H9 (cell line): ENCODE measurements around the gene SH3GL2. TPM values are rescaled to one million over a fixed set of nuclear protein-coding genes. Genes with fewer than 3 reads are reported as not detected.

ENCODE experiments used
- DNase-seq: peaks from one replicate; pipeline ENCODE4 v3.0.0-alpha.2; 2017
- H2AFZ ChIP-seq: one replicate; pipeline ENCODE4 v1.6.1; 2013; ENCODE audit warnings: mild to moderate bottlenecking, low read length, control low read depth, moderate library complexity
- H2AK5ac ChIP-seq: 2 replicates; pipeline ENCODE4 v1.6.1; 2013; ENCODE audit warnings: low read length, control low read depth, mixed read lengths; ENCODE audit not compliant: insufficient read length
- H2BK120ac ChIP-seq: one replicate; pipeline ENCODE4 v1.6.1; 2013; ENCODE audit warnings: low read depth, mild to moderate bottlenecking, low read length, control low read depth, inconsistent platforms; ENCODE audit not compliant: poor library complexity, severe bottlenecking
- H2BK12ac ChIP-seq: 2 replicates; pipeline ENCODE4 v1.6.1; 2013; ENCODE audit warnings: low read length, control low read depth, mixed read lengths, low read depth; ENCODE audit not compliant: insufficient read length
- H2BK15ac ChIP-seq: 2 replicates; pipeline ENCODE4 v1.6.1; 2013; ENCODE audit warnings: low read depth, low read length, control low read depth
- H2BK20ac ChIP-seq: one replicate; pipeline ENCODE4 v1.6.1; 2013; ENCODE audit warnings: low read depth, mild to moderate bottlenecking, low read length, control low read depth, inconsistent platforms; ENCODE audit not compliant: poor library complexity, severe bottlenecking
- H2BK5ac ChIP-seq: 2 replicates; pipeline ENCODE4 v1.6.1; 2013; ENCODE audit warnings: low read length, control low read depth, mixed read lengths; ENCODE audit not compliant: insufficient read length
- H3K14ac ChIP-seq: 2 replicates; pipeline ENCODE4 v1.6.1; 2013; ENCODE audit warnings: low read length, control low read depth; ENCODE audit not compliant: insufficient read depth
- H3K18ac ChIP-seq: 2 replicates; pipeline ENCODE4 v1.6.1; 2013; ENCODE audit warnings: low read depth, mild to moderate bottlenecking, mixed read lengths, low read length, control low read depth; ENCODE audit not compliant: insufficient read length
- H3K23ac ChIP-seq: 2 replicates; pipeline ENCODE4 v1.6.1; 2013; ENCODE audit warnings: low read length, control low read depth, mixed read lengths, low read depth; ENCODE audit not compliant: insufficient read length
- H3K23me2 ChIP-seq: 2 replicates; pipeline ENCODE4 v1.6.1; 2013; ENCODE audit warnings: low read depth, mild to moderate bottlenecking, mixed read lengths, low read length, control low read depth; ENCODE audit not compliant: insufficient read length, poor library complexity, severe bottlenecking
- H3K27ac ChIP-seq: 2 replicates; pipeline ENCODE4 v1.5.1; 2013; ENCODE audit warnings: low read length, control low read depth, mixed read lengths, low read depth; ENCODE audit not compliant: insufficient read length
- H3K27me3 ChIP-seq: 2 replicates; pipeline ENCODE4 v1.6.1; 2013; ENCODE audit warnings: low read length, control low read depth, inconsistent platforms; ENCODE audit not compliant: insufficient read depth
- H3K4ac ChIP-seq: 2 replicates; pipeline ENCODE4 v1.6.1; 2013; ENCODE audit warnings: low read depth, mild to moderate bottlenecking, control low read depth, inconsistent platforms, low read length, moderate library complexity
- H3K4me1 ChIP-seq: 2 replicates; pipeline ENCODE4 v1.6.1; 2013; ENCODE audit warnings: low read length, control low read depth, inconsistent platforms; ENCODE audit not compliant: insufficient read depth
- H3K4me2 ChIP-seq: 2 replicates; pipeline ENCODE4 v1.6.1; 2013; ENCODE audit warnings: low read length, control low read depth, mixed read lengths; ENCODE audit not compliant: insufficient read length, insufficient read depth
- H3K56ac ChIP-seq: 2 replicates; pipeline ENCODE4 v1.6.1; 2013; ENCODE audit warnings: low read depth, mild to moderate bottlenecking, mixed read lengths, low read length, control low read depth; ENCODE audit not compliant: insufficient read length
- H3K79me1 ChIP-seq: 2 replicates; pipeline ENCODE4 v1.6.1; 2013; ENCODE audit warnings: low read depth, mild to moderate bottlenecking, moderate library complexity, low read length, control low read depth, inconsistent platforms; ENCODE audit not compliant: insufficient read depth, poor library complexity, severe bottlenecking
- H3K79me2 ChIP-seq: 2 replicates; pipeline ENCODE4 v1.6.1; 2013; ENCODE audit warnings: low read length, control low read depth, inconsistent platforms; ENCODE audit not compliant: insufficient read depth
- H3K9ac ChIP-seq: 2 replicates; pipeline ENCODE4 v1.6.1; 2013; ENCODE audit warnings: low read length, control low read depth, mixed read lengths; ENCODE audit not compliant: insufficient read length; ENCODE audit errors: extremely low read depth
- H3K9me3 ChIP-seq: one replicate; pipeline ENCODE4 v1.6.1; 2013; ENCODE audit warnings: low read depth, low read length, inconsistent platforms; ENCODE audit not compliant: control insufficient read depth
- H3T11ph ChIP-seq: one replicate; pipeline ENCODE4 v1.6.1; 2013; ENCODE audit warnings: mild to moderate bottlenecking, low read length, control low read depth, inconsistent platforms
- H4K20me1 ChIP-seq: one replicate; pipeline ENCODE4 v1.6.1; 2013; ENCODE audit not compliant: control insufficient read depth, insufficient read length, insufficient read depth
- H4K5ac ChIP-seq: 2 replicates; pipeline ENCODE4 v1.6.1; 2013; ENCODE audit warnings: low read depth, mild to moderate bottlenecking, mixed read lengths, low read length, control low read depth; ENCODE audit not compliant: insufficient read length
- H4K8ac ChIP-seq: replicated peaks from 2 replicates; pipeline ENCODE4 v1.6.1; 2013; ENCODE audit warnings: low read length, control low read depth, mixed read lengths, low read depth; ENCODE audit not compliant: insufficient read length
- H4K91ac ChIP-seq: 2 replicates; pipeline ENCODE4 v1.6.1; 2013; ENCODE audit warnings: low read depth, mild to moderate bottlenecking, moderate library complexity, mixed read lengths, low read length, control low read depth; ENCODE audit not compliant: insufficient read length
- H3K27ac Mint-ChIP-seq, 3 experiments: 2 replicates in 2 of 3; 3 replicates in 1 of 3; pipeline ENCODE4 v1.8.0; 2020 to 2021; ENCODE audit warnings: mixed read lengths in 3 of 3, mild to moderate bottlenecking in 1 of 3, moderate library complexity in 1 of 3
- H3K27me3 Mint-ChIP-seq: 2 replicates; pipeline ENCODE4 v1.8.0; 2021; ENCODE audit warnings: low read depth, mild to moderate bottlenecking, moderate library complexity, mixed read lengths
- H3K36me3 Mint-ChIP-seq, 3 experiments: 2 replicates in 2 of 3; 3 replicates in 1 of 3; pipeline ENCODE4 v1.8.0; 2020 to 2021; ENCODE audit warnings: low read depth in 3 of 3, mixed read lengths in 3 of 3; ENCODE audit not compliant: insufficient read depth in 1 of 3
- H3K4me1 Mint-ChIP-seq, 2 experiments: 2 replicates each; pipeline ENCODE4 v1.8.0; 2020; ENCODE audit warnings: mixed read lengths in 2 of 2
- H3K4me3 Mint-ChIP-seq, 2 experiments: 2 replicates in 1 of 2; 3 replicates in 1 of 2; pipeline ENCODE4 v1.8.0; 2020 to 2021; ENCODE audit warnings: mild to moderate bottlenecking in 2 of 2, mixed read lengths in 2 of 2, moderate library complexity in 1 of 2
- H3K9me3 Mint-ChIP-seq, 2 experiments: 2 replicates in 1 of 2; 3 replicates in 1 of 2; pipeline ENCODE4 v1.8.0; 2020; ENCODE audit warnings: mild to moderate bottlenecking in 2 of 2, mixed read lengths in 2 of 2, moderate library complexity in 1 of 2
- CTCF ChIP-seq: fragments of 200-600 bp; sonication (generic); conservative IDR thresholded peaks from 3 replicates; pipeline ENCODE4 v1.8.0; 2021; ENCODE audit warnings: antibody characterized with exemption, mild to moderate bottlenecking
- WGBS: extraction: QIAGEN DNeasy Blood & Tissue Kit; methylation state at CpG from one replicate; pipeline ENCODE4 v1.1.7; 2013; ENCODE audit warnings: missing lambda C conversion rate, low lambda C conversion rate, mixed read lengths; ENCODE audit not compliant: insufficient read length; ENCODE audit errors: extremely low coverage; 5-methylcytosine and 5-hydroxymethylcytosine counted together
- total RNA-seq: library from RNA; stranded (reverse); gene quantifications from 2 replicates; pipeline ENCODE4 v1.2.1, GENCODE V29; 2021

Gene SH3GL2
- total RNA-seq, 1 experiment from 2014 or later: 6.5 TPM

- no CpG with 5 or more reads among the region's 1 CpG for WGBS
- no peaks in the 10 kb centered on the region for H4K20me1 ChIP-seq
- Mint-ChIP-seq H3K27me3 (no peaks in the 10 kb centered on the region), H3K4me1 (peaks cover 3 to 4% of the 10 kb centered on the region in 2 experiments), H3K36me3 (peaks cover 3 to 7% (median 6%) of the 10 kb centered on the region in 3 experiments), H3K9me3 (peaks cover 6% of the 10 kb centered on the region in 2 experiments), H3K4me3 (no peak overlapping the region), H3K27ac (no peak overlapping the region)
- TF ChIP-seq CTCF: no peak
- H2AK5ac ChIP-seq: no peak overlapping the region
- no peak overlapping the region for H2BK5ac ChIP-seq
- H3K14ac ChIP-seq: no peak overlapping the region
- no peak overlapping the region for H2BK120ac ChIP-seq
- no peak overlapping the region for H3K4me2 ChIP-seq
- H3K4ac ChIP-seq: no peak overlapping the region
- H3K79me1 ChIP-seq: no peaks in the 10 kb centered on the region
- DNase-seq: no peak
- H2AFZ ChIP-seq: no peak overlapping the region
- no peak overlapping the region for H3K27ac ChIP-seq
- H4K5ac ChIP-seq: no peak overlapping the region
- no peaks in the 10 kb centered on the region for H3K23me2 ChIP-seq
- no peak overlapping the region for H2BK12ac ChIP-seq
- no peak overlapping the region for H2BK20ac ChIP-seq
- H3K79me2 ChIP-seq: no peaks in the 10 kb centered on the region
- H4K8ac ChIP-seq: no peak overlapping the region
- no peak overlapping the region for H3K9ac ChIP-seq
- no peaks in the 10 kb centered on the region for H3K9me3 ChIP-seq
- no peak overlapping the region for H2BK15ac ChIP-seq
- H3K23ac ChIP-seq: no peak overlapping the region
- H3K4me1 ChIP-seq: no peaks in the 10 kb centered on the region
- no peak overlapping the region for H3K56ac ChIP-seq
- no peaks in the 10 kb centered on the region for H3K27me3 ChIP-seq
- H3T11ph ChIP-seq: no peak overlapping the region
- no peak overlapping the region for H4K91ac ChIP-seq
- H3K18ac ChIP-seq: no peak overlapping the region
Observed at GRCh38 chr9:17719053-17719452, 140.2 kb downstream of the SH3GL2 start.
